Measurements from ENCODE around the gene FAF1.

The FAF1 gene

GRCh38 chr1:50412813-50413476, 547.1 kb downstream of the FAF1 start:
- no peak for DNase-seq

GRCh38 chr1:50405814-50406213, 554.3 kb downstream of the FAF1 start:
- no peak for DNase-seq

- DNase-seq: no peak
Observed at GRCh38 chr1:50393522-50394120, 566.4 kb downstream of the FAF1 start.

Measured in fibroblast of skin of abdomen (primary cell).